Activated CD8-positive, alpha-beta memory T cell treated with anti-CD3 and anti-CD28 coated beads, Interleukin-2, amount 10 ng/mL, durations not matched to agents 7 days and 5 days (primary cell): ENCODE measurements around the gene FAR1. TPM values are rescaled to one million over a fixed set of nuclear protein-coding genes. Genes with fewer than 3 reads are reported as not detected.

Experiments
- ATAC-seq: fragments of 150-1000 bp; cut with Tn5 transposase; one replicate; pipeline ENCODE4 v1.10.0; 2021; ENCODE audit warnings: moderate library complexity
- CTCF ChIA-PET: fragments of 350-600 bp; sonication (Branson Sonifier 250); formaldehyde crosslinking; loops from one replicate; lab custom pipeline; 2021; ENCODE audit warnings: antibody characterized with exemption; lab: Charles Lee
- DNase-seq: peaks from one replicate; pipeline ENCODE4 v3.0.0-alpha.2; 2020
- H3K27ac Mint-ChIP-seq: one replicate; pipeline ENCODE4 v1.8.0; 2021; ENCODE audit warnings: mild to moderate bottlenecking, mixed read lengths
- H3K27me3 Mint-ChIP-seq: one replicate; pipeline ENCODE4 v1.8.0; 2021; ENCODE audit warnings: mixed read lengths
- H3K36me3 Mint-ChIP-seq: one replicate; pipeline ENCODE4 v1.8.0; 2021; ENCODE audit warnings: mild to moderate bottlenecking, mixed read lengths
- H3K4me1 Mint-ChIP-seq: one replicate; pipeline ENCODE4 v1.8.0; 2021; ENCODE audit warnings: mixed read lengths
- H3K4me3 Mint-ChIP-seq: one replicate; pipeline ENCODE4 v1.8.0; 2021; ENCODE audit warnings: mild to moderate bottlenecking, moderate library complexity, mixed read lengths
- H3K9me3 Mint-ChIP-seq: one replicate; pipeline ENCODE4 v1.8.0; 2022; ENCODE audit warnings: low read depth, mixed read lengths
- total RNA-seq, 2 experiments: library from RNA; stranded (reverse); gene quantifications; one replicate each; pipeline ENCODE4 v1.2.3, GENCODE V29; 2021

FAR1 gene
- total RNA-seq, 2 experiments from 2014 or later = 56.9 to 57.0 TPM

GRCh38 chr11:13679768-13680167 lies 11.3 kb downstream of the FAR1 start:
- no peaks in the 10 kb centered on the region for H3K9me3 Mint-ChIP-seq
- ATAC-seq (no peak), DNase-seq (no peak)
- peaks cover 15% of the 10 kb centered on the region for H3K4me1 Mint-ChIP-seq
- H3K27ac Mint-ChIP-seq = no peak overlapping the region
- CTCF ChIA-PET = no interaction called here
- H3K4me3 Mint-ChIP-seq = no peak overlapping the region
- H3K36me3 Mint-ChIP-seq = peaks cover 14% of the 10 kb centered on the region
- no peaks in the 10 kb centered on the region for H3K27me3 Mint-ChIP-seq

- no peak overlapping the region for H3K4me3 Mint-ChIP-seq
- H3K9me3 Mint-ChIP-seq = no peaks in the 10 kb centered on the region
- DNase-seq (no peak), ATAC-seq (no peak)
- peaks cover 17% of the 10 kb centered on the region for H3K4me1 Mint-ChIP-seq
- H3K27ac Mint-ChIP-seq = no peak overlapping the region
- CTCF ChIA-PET = no interaction called here
- H3K36me3 Mint-ChIP-seq = peaks cover 16% of the 10 kb centered on the region
- no peaks in the 10 kb centered on the region for H3K27me3 Mint-ChIP-seq
Observed at GRCh38 chr11:13680501-13681264, 12.2 kb downstream of the FAR1 start.

GRCh38 chr11:13681446-13681845 lies 13.0 kb downstream of the FAR1 start:
- H3K4me3 Mint-ChIP-seq = no peak overlapping the region
- no peaks in the 10 kb centered on the region for H3K9me3 Mint-ChIP-seq
- no peaks in the 10 kb centered on the region for H3K27me3 Mint-ChIP-seq
- CTCF ChIA-PET = no interaction called here
- DNase-seq (no peak), ATAC-seq (no peak)
- H3K27ac Mint-ChIP-seq = no peak overlapping the region
- H3K4me1 Mint-ChIP-seq = peaks cover 17% of the 10 kb centered on the region
- peaks cover 21% of the 10 kb centered on the region for H3K36me3 Mint-ChIP-seq

GRCh38 chr11:13682212-13682611 lies 13.7 kb downstream of the FAR1 start:
- Mint-ChIP-seq H3K9me3 (no peaks in the 10 kb centered on the region), H3K27ac (no peak overlapping the region), H3K27me3 (no peaks in the 10 kb centered on the region), H3K36me3 (peaks cover 21% of the 10 kb centered on the region), H3K4me1 (peaks cover 17% of the 10 kb centered on the region), H3K4me3 (no peak overlapping the region)
- DNase-seq = no peak
- ATAC-seq = no peak
- CTCF ChIA-PET = no interaction called here

- H3K36me3 Mint-ChIP-seq = peaks cover 28% of the 10 kb centered on the region
- DNase-seq = no peak
- no peaks in the 10 kb centered on the region for H3K27me3 Mint-ChIP-seq
- peaks cover 6% of the 10 kb centered on the region for H3K4me1 Mint-ChIP-seq
- peaks cover 3% of the 10 kb centered on the region for H3K9me3 Mint-ChIP-seq
- no peak for ATAC-seq
- CTCF ChIA-PET = no interaction called here
- no peak overlapping the region for H3K27ac Mint-ChIP-seq
- no peak overlapping the region for H3K4me3 Mint-ChIP-seq
Observed at GRCh38 chr11:13685461-13686108, 17.1 kb downstream of the FAR1 start.

GRCh38 chr11:13686776-13687175 lies 18.3 kb downstream of the FAR1 start:
- H3K27ac Mint-ChIP-seq = no peak overlapping the region
- CTCF ChIA-PET = interaction anchor here (0.7 to 1.1 kb wide), 2 partner anchors 9 to 16 kb away, joined by 3 to 4 read pairs; no protein-coding TSS in a partner anchor
- peaks cover 3% of the 10 kb centered on the region for H3K9me3 Mint-ChIP-seq
- no peaks in the 10 kb centered on the region for H3K27me3 Mint-ChIP-seq
- H3K4me3 Mint-ChIP-seq = no peak overlapping the region
- peaks cover 31% of the 10 kb centered on the region for H3K36me3 Mint-ChIP-seq
- no peak for ATAC-seq
- DNase-seq = no peak
- H3K4me1 Mint-ChIP-seq = peaks cover 2% of the 10 kb centered on the region

- CTCF ChIA-PET = interaction anchor here (0.7 to 1.1 kb wide), 2 partner anchors 10 to 16 kb away, joined by 3 to 4 read pairs; no protein-coding TSS in a partner anchor
- H3K9me3 Mint-ChIP-seq = peaks cover 3% of the 10 kb centered on the region
- H3K27ac Mint-ChIP-seq = no peak overlapping the region
- no peaks in the 10 kb centered on the region for H3K27me3 Mint-ChIP-seq
- DNase-seq (no peak), ATAC-seq (no peak)
- peaks cover 2% of the 10 kb centered on the region for H3K4me1 Mint-ChIP-seq
- peaks cover 31% of the 10 kb centered on the region for H3K36me3 Mint-ChIP-seq
- H3K4me3 Mint-ChIP-seq = no peak overlapping the region
Observed at GRCh38 chr11:13687271-13687670, 18.8 kb downstream of the FAR1 start.

- no peak for DNase-seq
- H3K9me3 Mint-ChIP-seq = peaks cover 3% of the 10 kb centered on the region
- no peak overlapping the region for H3K27ac Mint-ChIP-seq
- H3K4me1 Mint-ChIP-seq = peaks cover 4% of the 10 kb centered on the region
- CTCF ChIA-PET = no interaction called here
- peaks cover 40% of the 10 kb centered on the region for H3K36me3 Mint-ChIP-seq
- no peak overlapping the region for H3K4me3 Mint-ChIP-seq
- no peak for ATAC-seq
- no peaks in the 10 kb centered on the region for H3K27me3 Mint-ChIP-seq
Observed at GRCh38 chr11:13691286-13691899, 22.9 kb downstream of the FAR1 start.

GRCh38 chr11:13692172-13692571 lies 23.7 kb downstream of the FAR1 start:
- ATAC-seq = no peak
- DNase-seq = no peak
- Mint-ChIP-seq H3K9me3 (peaks cover 3% of the 10 kb centered on the region), H3K4me3 (no peak overlapping the region), H3K27ac (no peak overlapping the region), H3K27me3 (no peaks in the 10 kb centered on the region), H3K36me3 (peaks cover 41% of the 10 kb centered on the region), H3K4me1 (peaks cover 4% of the 10 kb centered on the region)
- CTCF ChIA-PET = no interaction called here

- no peaks in the 10 kb centered on the region for H3K27me3 Mint-ChIP-seq
- peaks cover 4% of the 10 kb centered on the region for H3K4me1 Mint-ChIP-seq
- no peak overlapping the region for H3K27ac Mint-ChIP-seq
- CTCF ChIA-PET = interaction anchor here (1.5 to 1.9 kb wide), 3 partner anchors 9 to 22 kb away, joined by 3 to 4 read pairs (median 4); no protein-coding TSS in a partner anchor
- H3K4me3 Mint-ChIP-seq = no peak overlapping the region
- H3K9me3 Mint-ChIP-seq = peaks cover 3% of the 10 kb centered on the region
- H3K36me3 Mint-ChIP-seq = peaks cover 47% of the 10 kb centered on the region
- ATAC-seq (no peak), DNase-seq (no peak)
Observed at GRCh38 chr11:13694115-13694514, 25.6 kb downstream of the FAR1 start.

- H3K36me3 Mint-ChIP-seq = peaks cover 36% of the 10 kb centered on the region
- no peak overlapping the region for H3K4me3 Mint-ChIP-seq
- ATAC-seq (no peak), DNase-seq (no peak)
- CTCF ChIA-PET = no interaction called here
- no peaks in the 10 kb centered on the region for H3K9me3 Mint-ChIP-seq
- no peaks in the 10 kb centered on the region for H3K27me3 Mint-ChIP-seq
- H3K27ac Mint-ChIP-seq = no peak overlapping the region
- H3K4me1 Mint-ChIP-seq = peaks cover 4% of the 10 kb centered on the region
Observed at GRCh38 chr11:13695886-13696285, 27.4 kb downstream of the FAR1 start.

- ATAC-seq = no peak
- no peak for DNase-seq
- H3K4me1 Mint-ChIP-seq = peaks cover 3% of the 10 kb centered on the region
- H3K9me3 Mint-ChIP-seq = no peaks in the 10 kb centered on the region
- CTCF ChIA-PET = no interaction called here
- no peaks in the 10 kb centered on the region for H3K27me3 Mint-ChIP-seq
- no peak overlapping the region for H3K27ac Mint-ChIP-seq
- peaks cover 34% of the 10 kb centered on the region for H3K36me3 Mint-ChIP-seq
- no peak overlapping the region for H3K4me3 Mint-ChIP-seq
Observed at GRCh38 chr11:13697710-13698109, 29.2 kb downstream of the FAR1 start.

GRCh38 chr11:13698132-13698531 lies 29.7 kb downstream of the FAR1 start:
- DNase-seq (no peak), ATAC-seq (no peak)
- H3K9me3 Mint-ChIP-seq = no peaks in the 10 kb centered on the region
- no peaks in the 10 kb centered on the region for H3K27me3 Mint-ChIP-seq
- H3K4me3 Mint-ChIP-seq = no peak overlapping the region
- CTCF ChIA-PET = no interaction called here
- peaks cover 2% of the 10 kb centered on the region for H3K4me1 Mint-ChIP-seq
- H3K36me3 Mint-ChIP-seq = peaks cover 37% of the 10 kb centered on the region
- H3K27ac Mint-ChIP-seq = no peak overlapping the region
